GDM1 (cell line): ENCODE results near the gene PPP1R9A.

Experiments used
- DNase-seq: peaks from one replicate; lab custom pipeline; 2025; lab: John Stamatoyannopoulos, UW

The PPP1R9A gene

DNA sequence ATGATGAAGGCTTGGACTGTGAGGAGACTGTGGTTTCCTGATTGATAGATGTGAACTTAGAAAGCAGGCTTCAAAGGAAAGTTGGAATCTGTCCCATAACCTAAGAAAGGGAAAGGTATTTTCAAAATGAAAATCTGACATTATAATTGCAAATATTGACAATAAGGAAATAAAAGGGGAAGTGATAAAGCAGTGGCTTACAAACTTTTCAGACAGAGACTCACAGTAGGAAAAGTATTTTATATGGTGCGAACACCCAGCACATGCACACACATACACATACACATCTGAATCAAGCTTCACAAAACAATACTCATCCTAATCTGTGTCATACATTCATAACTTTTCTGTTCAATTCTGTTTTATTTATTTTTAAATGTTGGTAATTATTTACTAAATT, 412.2 kb downstream of the PPP1R9A start:
- DNase-seq: no peak

DNA sequence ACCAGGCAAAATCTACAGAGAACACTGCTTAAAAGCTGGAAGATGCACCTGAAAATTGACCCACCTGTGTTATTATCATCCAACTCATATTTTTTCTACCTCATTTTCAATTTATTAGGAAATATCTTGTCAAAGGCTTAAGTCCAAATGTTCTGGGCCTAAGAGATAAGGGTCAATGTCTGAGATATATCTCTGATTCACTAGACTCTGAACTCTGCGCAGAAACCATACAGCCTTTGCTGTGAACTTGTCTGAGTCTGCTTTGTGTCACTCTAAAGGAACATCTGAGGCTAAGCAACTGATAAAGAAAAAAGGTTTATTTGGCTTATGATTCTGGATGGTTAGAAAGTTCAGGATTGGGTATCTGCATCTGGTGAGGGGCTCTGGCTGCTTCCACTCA, 413.3 kb downstream of the PPP1R9A start:
- DNase-seq: no peak

DNA sequence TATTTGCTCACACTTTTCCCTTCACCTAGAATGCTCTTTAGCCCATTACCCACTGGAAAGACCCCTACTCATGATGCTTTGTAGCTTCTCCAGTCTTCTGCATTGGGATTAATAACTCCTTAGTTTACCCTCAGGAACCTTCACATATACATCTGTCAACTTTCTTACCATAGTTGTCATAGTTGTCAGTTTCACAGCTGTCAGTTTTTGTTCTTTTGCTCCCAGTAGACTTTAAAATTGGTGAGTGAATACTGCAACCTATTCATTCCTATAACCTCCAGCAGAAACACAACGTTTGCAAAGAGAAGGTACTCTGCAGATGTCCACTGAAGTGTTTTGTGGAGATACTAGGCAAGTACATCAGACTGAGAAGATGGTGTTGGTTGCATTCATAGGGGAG, 414.3 kb downstream of the PPP1R9A start:
- DNase-seq: no peak

DNA sequence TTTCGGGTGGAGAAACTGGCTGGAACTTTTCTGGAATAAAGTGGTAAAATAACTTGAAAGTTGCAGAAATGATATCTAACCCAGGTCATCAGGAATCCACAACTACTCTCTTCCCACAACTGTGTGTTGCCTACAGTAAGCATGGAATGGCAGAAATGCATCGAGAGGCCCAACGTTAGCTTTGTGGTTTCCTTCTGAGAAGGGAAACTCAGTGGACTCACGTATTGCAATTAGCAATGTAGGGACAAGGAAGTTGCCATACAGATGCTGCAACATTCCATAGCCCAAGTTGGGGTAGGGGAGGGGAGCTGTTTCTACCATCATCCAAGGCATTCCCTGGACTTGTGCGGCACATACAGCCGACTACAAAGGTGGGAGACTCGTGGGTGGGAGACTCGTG, 415.0 kb downstream of the PPP1R9A start:
- no peak for DNase-seq

DNA sequence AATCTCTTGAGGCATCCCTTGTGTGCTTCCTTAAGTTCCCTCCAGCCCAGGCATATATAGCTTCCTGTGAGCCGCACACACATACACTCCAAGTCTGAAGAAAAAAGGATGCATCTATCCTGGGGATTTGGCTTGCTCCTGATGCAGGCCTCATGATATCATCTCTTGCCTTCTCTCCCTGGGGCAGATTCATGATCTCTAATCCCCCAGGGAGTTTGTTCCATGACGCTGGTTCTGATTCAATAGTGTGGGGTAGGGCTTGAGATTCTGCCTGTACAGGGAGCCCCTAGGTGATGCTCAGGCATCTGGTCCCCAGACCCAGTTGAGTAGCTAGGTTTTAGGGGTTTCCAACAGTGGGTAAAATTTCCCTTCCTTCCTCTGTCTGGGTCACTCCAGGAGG, 415.5 kb downstream of the PPP1R9A start:
- no peak for DNase-seq

DNA sequence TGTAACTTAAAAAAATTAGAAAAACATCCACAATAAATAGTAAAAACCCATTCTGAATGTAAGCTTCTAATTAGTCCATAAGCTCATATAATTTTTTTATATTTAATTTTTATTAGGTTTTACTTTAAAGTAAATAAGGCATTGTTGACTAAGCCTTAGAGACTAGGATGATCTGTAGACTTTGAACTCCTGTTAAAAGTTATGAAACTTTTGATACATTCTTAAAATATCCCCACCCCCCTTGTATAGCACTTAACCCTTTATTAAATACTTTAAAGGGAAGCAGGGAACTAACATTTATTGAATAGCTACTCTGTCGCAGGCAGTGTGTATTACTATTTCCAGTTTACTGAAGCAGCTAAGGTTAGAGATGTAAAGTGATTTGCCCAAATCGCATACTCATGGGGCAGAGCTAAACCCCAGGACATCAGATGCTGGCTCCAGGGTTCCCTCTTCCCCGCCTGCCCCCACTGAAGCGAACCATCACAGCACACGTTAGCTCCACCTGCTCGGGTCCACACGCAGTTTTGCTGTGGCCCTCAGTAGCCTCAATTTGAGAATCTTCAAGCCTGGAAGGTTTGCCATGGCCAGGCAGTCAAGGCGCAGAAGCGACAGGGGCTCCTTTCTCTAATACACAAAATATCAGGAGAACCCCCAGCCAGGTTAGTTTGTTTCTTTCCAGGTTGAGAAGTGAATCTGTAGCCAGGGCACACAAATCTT, 416.2 kb downstream of the PPP1R9A start:
- DNase-seq: no peak

DNA sequence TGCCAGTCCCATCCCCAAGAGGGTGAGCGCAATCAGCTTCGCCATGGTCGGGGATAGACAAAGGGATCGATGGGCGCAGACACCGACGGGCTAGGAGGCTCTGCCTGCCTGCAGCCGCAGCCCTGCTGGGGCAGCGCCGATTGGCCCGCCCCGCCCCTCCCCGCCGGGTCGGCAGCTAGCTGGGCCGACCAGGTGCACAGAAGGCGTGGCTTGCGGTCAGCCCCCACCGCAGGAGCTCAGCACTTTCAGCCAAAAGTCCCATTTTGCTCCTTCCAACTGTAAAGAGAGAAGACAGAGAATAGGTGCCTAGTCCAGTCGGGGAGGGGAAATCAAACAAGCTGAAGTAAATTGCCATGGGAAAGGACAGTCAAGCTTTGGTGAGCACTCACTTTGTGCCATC, 417.0 kb downstream of the PPP1R9A start, which contains the start of gene PON1:
Gene PON1 (minus strand): TSS at position 102 of the 400 bp plus-strand sequence. CDS start 57 bp downstream, at position 45.
- DNase-seq: no peak

DNA sequence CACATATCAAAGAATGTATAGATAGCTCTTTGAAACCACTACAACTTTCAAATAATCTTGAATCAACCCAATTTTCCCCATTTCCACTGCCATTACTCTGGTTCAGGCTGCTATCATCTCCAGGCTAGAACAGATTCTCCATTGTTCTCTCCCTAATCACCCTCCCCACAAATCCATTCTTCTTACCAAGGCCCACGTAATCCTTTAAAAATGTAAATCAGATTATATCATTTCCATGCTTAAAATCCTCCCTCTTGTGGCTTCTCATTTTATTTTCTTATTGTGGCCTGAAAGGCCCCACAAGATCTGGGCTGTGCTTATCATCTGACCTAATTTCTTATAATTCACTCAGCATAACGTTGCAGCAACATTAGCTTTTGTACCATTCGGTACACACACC, 420.0 kb downstream of the PPP1R9A start:
- DNase-seq: no peak

DNA sequence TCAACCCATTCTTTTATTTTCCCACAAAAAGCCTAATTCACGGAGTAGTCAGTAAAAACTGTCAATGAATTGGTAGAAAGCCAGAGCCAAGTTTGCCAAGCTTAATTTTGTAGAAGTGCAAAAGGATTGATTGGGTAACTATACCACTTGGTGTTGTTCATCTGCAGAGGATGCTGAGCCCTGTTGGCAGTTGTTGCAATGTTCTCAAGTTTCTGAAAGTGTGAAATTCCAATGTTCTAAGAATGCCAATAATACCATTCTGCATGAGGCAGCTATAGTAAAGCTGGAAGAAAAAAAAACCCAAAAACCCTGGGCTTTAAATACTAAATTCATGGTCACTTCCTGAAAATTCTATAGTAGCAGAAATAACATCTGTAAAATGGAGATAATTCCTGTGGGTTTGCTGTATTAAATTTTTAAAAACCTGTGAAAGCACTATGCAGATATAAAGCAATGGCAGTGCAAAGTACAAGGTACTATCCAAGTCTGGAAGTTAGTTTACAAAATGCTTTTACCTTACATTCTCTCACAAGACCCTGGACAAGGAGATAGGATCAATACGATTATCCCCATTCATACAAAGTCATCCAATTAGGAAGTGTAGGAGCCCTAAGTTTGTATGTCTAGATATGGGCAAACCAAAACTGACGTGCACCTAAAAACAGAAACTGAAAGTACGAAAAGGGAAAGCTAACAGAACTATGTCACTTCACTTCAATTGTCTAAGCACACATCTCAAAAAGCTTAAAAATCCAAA, 423.0 kb downstream of the PPP1R9A start:
- DNase-seq: peak; percentile 7

DNA sequence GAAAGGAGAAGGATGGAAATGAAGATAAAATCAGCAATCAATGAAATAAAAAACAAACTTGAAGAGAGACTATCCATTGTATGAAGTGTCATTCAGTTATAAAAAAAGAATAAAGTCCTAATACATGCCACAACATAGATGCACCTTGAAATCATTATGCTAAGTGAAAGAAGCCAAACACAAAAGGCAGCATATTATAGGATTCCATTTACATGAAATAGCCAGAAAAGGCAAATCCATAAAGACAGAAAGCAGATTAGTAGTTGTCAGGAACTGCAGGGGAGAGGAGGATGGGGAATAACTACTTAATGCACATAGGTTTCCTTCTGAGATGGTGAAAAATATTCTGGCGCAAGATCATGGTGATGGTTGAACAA, 423.6 kb downstream of the PPP1R9A start:
- no peak for DNase-seq

DNA sequence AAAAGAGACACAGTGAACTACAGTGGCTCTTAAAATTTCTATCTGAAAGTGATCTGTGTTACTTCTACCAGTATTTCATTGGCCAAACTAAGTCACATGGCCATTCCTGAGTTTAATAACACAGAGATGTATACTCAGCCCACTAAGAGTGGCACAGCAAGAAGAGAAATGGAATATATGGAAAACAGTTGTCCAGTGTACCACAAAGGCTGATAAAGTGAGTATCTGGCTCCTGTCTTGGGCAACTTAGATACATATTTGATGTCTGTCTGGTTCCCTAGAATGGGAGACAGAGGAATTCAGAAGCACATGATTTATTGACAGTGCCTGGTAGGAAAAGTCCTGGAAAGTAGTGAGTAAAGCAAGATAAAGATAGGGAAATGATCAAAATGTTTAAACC, 427.1 kb downstream of the PPP1R9A start:
- no peak for DNase-seq

DNA sequence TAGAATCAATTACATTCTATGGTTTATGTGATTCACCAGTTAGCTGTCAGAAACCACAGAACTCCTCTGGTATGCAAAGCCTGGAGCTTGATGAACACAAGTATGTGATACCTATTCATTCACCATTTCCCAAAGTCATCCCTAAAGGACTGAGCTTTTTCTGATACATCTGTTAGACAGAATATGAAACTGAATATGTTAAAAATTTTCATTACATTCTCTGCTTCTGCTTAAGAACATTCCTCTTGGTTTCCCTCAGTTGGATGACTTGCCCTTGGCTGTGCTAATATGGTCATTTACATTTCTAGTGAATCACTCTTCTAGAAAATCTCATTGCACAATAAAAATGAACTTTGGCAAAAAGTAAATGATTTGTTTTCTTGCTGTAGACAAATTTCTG, 427.7 kb downstream of the PPP1R9A start:
- DNase-seq: no peak

DNA sequence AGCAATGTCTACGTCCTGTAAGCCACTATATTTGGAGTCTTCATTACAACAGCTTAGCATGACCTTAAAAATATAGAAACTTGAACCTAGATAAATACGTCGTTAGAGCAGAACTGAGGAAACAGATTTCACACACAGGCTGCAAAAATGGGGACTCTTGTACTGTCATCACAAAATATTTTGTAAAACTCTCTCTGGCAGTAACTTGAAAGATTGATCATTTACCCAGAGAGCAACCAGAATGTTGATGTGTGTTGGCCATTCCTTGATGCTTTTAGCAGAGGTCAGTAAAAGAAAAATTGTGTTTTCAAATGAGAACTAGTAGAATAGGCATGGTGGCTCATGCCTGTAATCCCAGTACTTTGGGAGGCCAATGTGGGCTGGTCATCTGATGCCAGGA, 431.4 kb downstream of the PPP1R9A start:
- DNase-seq: no peak

DNA sequence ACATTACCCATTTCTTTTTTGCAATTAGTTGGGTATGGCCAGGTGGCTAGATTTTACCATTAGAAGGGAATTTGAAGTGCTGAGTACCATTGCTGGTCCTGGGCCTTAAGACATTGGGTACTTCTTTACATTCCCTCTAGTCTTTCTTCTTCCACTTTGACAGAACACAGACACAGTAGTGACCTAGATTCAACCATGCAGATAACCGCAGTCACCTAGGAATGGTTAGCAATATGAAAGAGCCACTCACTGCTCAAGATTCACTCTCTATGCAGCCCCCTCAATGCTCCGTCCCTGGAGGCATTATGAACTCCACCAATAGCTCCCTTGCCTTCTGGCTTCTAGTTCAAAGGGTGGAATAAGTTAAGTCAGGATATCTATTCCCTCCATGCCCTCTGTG, 433.1 kb downstream of the PPP1R9A start:
- DNase-seq: no peak

DNA sequence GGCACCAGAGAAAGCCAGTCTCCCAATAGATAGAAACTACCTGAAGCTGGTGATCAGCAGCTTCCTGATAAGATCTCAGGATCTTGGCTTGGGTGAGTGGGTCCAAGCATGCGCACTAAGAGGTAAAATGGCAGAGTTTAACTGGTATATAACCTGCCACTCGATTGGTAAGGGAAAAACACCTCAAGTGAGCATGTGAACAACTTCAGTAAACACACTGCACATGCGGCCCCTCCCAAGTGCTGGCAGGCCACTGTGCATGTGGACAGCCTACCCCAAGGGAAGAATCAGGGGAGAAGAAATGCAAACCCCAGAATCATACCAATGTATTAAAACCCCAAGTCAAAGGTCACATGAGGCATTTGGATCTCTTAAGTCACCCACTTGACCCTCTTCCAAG, 434.6 kb downstream of the PPP1R9A start:
- DNase-seq: no peak

DNA sequence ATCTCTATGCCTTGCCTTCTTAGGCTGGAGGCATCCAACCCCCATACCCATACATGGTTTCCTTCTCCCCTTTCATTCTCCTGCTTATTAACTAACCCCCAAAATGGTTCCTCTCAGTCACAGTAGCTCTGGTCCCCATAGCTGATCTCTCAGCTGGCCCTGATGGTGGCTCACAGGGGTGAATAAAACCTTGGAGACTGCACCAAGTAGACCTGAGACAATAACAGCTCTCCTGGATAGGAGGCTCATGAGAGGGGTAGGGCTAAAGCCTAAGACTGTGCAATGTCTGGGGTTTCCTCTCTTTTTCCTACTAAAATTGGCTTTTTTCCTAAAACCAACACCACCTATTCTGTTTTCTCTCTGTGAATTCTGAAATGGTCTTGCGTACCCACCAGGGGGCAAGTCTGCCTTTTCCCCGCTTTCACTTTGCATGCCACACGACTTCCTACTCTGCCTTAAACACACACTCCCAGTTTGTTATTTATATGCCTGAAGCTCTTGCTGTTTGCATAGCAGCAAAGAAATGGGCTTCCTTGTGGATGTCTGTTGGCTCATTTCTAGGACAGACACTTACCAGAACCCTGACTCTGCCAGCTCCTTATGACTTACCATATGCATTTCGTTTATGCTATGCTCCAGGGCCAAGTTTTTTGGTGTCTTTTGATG, 435.4 kb downstream of the PPP1R9A start:
- no peak for DNase-seq
